ENCODE data around the gene JPH2.

- TF ChIP-seq CTCF (IDR thresholded peaks at IDR 0.05) (no peak), ZFX (IDR thresholded peaks at IDR 0.05; ENCODE audit: borderline replicate concordance) (no peak)
These were observed 120.1 kb downstream of the JPH2 start for GRCh38 chr20:44066645-44067606.

Data from 22Rv1 (cell line).